Activated T-cell treated with anti-CD3 and anti-CD28 coated beads, Interleukin-2, amount 50 U/mL, for 4 hours (primary cell): ENCODE measurements around the gene PACRG. TPM values are rescaled to one million over a fixed set of nuclear protein-coding genes. Genes with fewer than 3 reads are reported as not detected.

Source experiments
- ATAC-seq, 2 donors: fragments of 200-7000 bp; cut with Tn5 transposase; one replicate each; pipeline ENCODE4 v1.10.0; 2021
- DNase-seq: peaks from one replicate; pipeline ENCODE4 v3.0.0-alpha.2; 2020
- H3K27me3 Mint-ChIP-seq: one replicate; pipeline ENCODE4 v1.8.0; 2021; ENCODE audit warnings: low read depth, mixed read lengths
- H3K36me3 Mint-ChIP-seq: one replicate; pipeline ENCODE4 v1.8.0; 2022; ENCODE audit warnings: mixed read lengths; ENCODE audit not compliant: insufficient read depth
- H3K4me1 Mint-ChIP-seq: one replicate; pipeline ENCODE4 v1.8.0; 2021; ENCODE audit warnings: low read depth, mixed read lengths
- H3K4me3 Mint-ChIP-seq: one replicate; pipeline ENCODE4 v1.8.0; 2021; ENCODE audit warnings: mild to moderate bottlenecking, moderate library complexity, mixed read lengths
- H3K9me3 Mint-ChIP-seq: one replicate; pipeline ENCODE4 v1.8.0; 2021; ENCODE audit warnings: mixed read lengths
- total RNA-seq, 3 donors: library from RNA; stranded (reverse); gene quantifications; one replicate each; pipeline ENCODE4 v1.2.1, GENCODE V29; 2021

The PACRG gene
- total RNA-seq, 3 donors from 2014 or later: not detected

DNA sequence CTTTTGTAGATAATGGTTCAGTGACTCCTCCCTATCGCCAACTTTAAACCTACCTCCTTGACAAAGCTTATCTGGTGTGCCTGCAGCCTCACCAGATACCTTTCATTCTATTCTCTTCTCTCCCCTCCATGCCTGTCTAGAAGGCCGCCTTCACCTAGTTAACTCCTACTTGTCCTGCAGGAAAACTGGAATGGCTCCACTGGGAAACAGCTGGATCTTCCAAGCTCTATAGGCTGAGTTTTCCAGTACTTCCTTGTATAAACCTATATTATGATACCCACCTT is 6.4 kb upstream of the PACRG start:
- H3K36me3 Mint-ChIP-seq: peaks cover 2% of the 10 kb centered on the region
- no peak for DNase-seq
- no peak for ATAC-seq
- H3K4me3 Mint-ChIP-seq: no peak overlapping the region
- no peaks in the 10 kb centered on the region for H3K27me3 Mint-ChIP-seq
- no peaks in the 10 kb centered on the region for H3K4me1 Mint-ChIP-seq
- peaks cover 6% of the 10 kb centered on the region for H3K9me3 Mint-ChIP-seq

DNA sequence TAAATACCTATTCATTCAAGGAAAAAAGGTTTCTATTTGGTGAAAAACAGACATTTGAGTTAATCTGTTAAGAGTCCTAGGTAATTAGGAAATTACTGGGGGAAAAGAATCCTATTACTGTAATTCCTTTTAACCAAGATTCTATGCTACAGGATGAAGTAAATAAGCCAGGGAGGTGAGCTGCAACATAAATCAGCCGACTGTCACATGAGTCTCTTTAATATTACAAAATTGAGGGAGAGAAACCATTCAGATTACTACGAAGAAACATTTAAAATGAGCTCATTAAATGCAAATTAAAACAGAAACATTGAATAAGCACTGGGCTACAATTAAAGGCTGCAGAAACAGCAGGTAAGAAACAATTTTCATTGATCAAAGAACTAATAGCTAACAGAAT is 5.5 kb upstream of the PACRG start:
- H3K4me1 Mint-ChIP-seq: peaks cover 6% of the 10 kb centered on the region
- H3K9me3 Mint-ChIP-seq: no peaks in the 10 kb centered on the region
- H3K36me3 Mint-ChIP-seq: no peaks in the 10 kb centered on the region
- ATAC-seq: no peak
- no peak for DNase-seq
- no peak overlapping the region for H3K4me3 Mint-ChIP-seq
- no peaks in the 10 kb centered on the region for H3K27me3 Mint-ChIP-seq

DNA sequence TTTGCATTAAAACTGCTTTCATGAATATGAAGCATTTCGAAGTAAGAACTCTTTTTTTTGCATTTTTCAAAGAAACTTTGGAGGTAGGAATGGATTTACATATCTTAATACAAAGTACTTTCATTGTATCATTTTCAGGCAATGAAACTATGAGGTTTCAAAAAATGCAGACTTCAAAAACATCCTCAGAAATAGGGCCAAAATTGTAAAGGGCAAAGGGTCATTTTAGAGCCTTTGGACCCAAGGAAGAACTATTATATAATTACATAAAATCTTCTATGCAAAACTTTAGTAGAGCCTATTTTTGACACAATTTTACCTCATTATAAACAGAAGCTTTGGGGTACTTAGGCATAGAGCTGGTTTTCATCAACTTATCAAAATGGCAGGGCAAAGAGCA is 5.1 kb upstream of the PACRG start:
- peaks cover 6% of the 10 kb centered on the region for H3K4me1 Mint-ChIP-seq
- no peak for DNase-seq
- no peaks in the 10 kb centered on the region for H3K36me3 Mint-ChIP-seq
- H3K27me3 Mint-ChIP-seq: no peaks in the 10 kb centered on the region
- H3K4me3 Mint-ChIP-seq: no peak overlapping the region
- no peak for ATAC-seq
- no peaks in the 10 kb centered on the region for H3K9me3 Mint-ChIP-seq

DNA sequence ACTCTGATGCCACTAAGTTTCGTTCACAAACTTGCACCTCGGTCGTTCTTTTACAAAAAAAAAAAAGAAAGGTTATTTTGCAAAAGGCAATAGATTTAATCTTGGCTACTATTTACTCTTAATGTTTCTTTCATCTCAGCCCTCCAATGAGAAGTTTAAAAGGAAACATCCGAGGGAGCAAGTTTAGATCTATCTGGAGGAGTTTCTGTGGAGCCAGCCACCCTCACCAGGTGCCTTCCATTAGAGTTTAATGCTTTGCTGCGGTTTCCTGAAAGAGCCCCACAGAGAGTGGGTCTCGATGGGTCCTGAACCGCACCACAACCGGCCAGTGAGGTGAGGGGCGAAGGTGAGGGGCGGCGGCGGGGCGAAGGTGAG is 840 bp upstream of the PACRG start:
- Mint-ChIP-seq H3K27me3 (no peaks in the 10 kb centered on the region), H3K4me3 (peak overlapping the region; percentile 91), H3K4me1 (peaks cover 14% of the 10 kb centered on the region), H3K36me3 (no peaks in the 10 kb centered on the region), H3K9me3 (no peaks in the 10 kb centered on the region)
- DNase-seq (no peak), ATAC-seq (peak; percentile 8 to 19)

DNA sequence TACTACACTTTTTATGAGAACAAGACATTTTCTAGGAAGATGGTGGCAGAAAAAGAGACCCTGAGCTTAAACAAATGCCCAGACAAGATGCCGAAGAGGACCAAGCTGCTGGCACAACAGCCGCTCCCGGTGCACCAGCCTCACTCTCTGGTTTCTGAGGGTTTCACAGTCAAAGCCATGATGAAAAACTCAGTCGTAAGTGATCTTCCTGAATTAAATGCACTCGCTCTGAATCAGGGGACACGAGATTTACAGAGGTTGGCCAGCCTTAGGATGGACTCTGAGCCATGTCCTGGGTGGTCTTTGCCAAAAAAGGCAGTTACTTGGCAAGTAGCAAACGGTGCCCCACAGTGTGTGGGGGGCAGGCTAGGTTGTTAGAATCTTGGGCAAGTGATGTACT is 423 bp downstream of the PACRG start:
- no peak for DNase-seq
- Mint-ChIP-seq H3K4me1 (peaks cover 14% of the 10 kb centered on the region), H3K9me3 (no peaks in the 10 kb centered on the region), H3K36me3 (no peaks in the 10 kb centered on the region), H3K4me3 (peak overlapping the region; percentile 91), H3K27me3 (no peaks in the 10 kb centered on the region)
- ATAC-seq: no peak

DNA sequence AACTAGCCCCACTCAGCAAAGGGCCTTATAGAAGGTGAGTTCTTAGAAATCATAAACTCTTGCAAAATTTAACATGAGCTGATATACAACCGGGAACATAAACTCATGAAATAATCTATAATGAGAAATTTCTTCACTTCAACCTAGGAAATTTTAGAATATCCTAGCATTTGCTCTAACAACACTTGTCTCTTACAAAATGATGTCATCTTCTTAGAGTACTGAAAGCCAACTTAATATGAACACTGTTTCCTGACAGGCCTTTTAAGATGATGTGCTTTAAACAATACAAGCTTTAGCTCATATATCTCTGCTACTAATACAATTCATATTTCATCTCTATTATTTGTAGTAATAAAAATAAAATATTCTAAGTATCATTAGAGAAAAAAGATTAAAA is 932 bp downstream of the PACRG start:
- ATAC-seq (no peak), DNase-seq (no peak)
- peak overlapping the region; percentile 91 for H3K4me3 Mint-ChIP-seq
- H3K36me3 Mint-ChIP-seq: no peaks in the 10 kb centered on the region
- peaks cover 18% of the 10 kb centered on the region for H3K4me1 Mint-ChIP-seq
- no peaks in the 10 kb centered on the region for H3K27me3 Mint-ChIP-seq
- no peaks in the 10 kb centered on the region for H3K9me3 Mint-ChIP-seq

DNA sequence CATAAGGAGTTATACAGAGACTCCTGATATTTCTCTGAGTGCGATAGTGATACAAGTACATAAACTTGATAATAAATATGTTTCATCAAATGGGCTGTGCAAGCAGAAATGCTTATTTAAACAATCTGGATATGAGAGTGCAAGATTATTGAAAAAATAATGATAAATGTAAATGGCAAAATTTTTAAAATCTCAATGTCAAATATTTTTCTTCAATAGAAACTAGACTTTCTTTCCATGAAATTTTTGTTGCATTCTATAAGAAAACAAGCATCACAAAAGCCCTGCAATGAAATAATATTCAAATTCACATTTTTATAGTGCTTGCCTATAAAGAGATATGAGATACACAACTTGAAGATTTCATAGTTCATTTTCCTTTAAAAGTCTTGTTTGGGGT is 2.7 kb downstream of the PACRG start:
- no peaks in the 10 kb centered on the region for H3K9me3 Mint-ChIP-seq
- H3K4me1 Mint-ChIP-seq: peaks cover 20% of the 10 kb centered on the region
- no peak for ATAC-seq
- H3K36me3 Mint-ChIP-seq: no peaks in the 10 kb centered on the region
- H3K27me3 Mint-ChIP-seq: no peaks in the 10 kb centered on the region
- DNase-seq: no peak
- H3K4me3 Mint-ChIP-seq: no peak overlapping the region

DNA sequence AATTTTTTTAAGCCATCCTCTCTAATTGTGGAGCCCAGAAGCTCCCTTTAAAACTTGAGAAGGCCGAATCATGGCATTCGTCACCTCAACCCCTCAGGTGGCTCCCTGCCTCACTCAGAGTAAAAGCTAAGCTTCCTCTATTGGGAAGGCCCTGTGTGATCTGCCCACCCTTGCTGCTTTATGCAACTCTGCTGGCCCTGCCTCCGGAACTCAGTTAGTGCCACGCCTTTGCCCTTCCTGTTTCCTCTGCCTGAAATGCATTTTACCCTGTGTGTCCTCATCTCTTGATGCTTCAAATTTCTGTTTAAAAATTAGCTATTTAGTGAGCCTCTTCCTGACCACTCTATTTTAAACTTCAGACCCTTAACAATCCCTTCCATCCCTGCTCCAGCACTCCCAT is 5.7 kb downstream of the PACRG start:
- peak; percentile 46 to 48 for ATAC-seq
- no peaks in the 10 kb centered on the region for H3K9me3 Mint-ChIP-seq
- H3K4me3 Mint-ChIP-seq: no peak overlapping the region
- H3K27me3 Mint-ChIP-seq: no peaks in the 10 kb centered on the region
- H3K4me1 Mint-ChIP-seq: peaks cover 7% of the 10 kb centered on the region
- no peak for DNase-seq
- H3K36me3 Mint-ChIP-seq: no peaks in the 10 kb centered on the region

DNA sequence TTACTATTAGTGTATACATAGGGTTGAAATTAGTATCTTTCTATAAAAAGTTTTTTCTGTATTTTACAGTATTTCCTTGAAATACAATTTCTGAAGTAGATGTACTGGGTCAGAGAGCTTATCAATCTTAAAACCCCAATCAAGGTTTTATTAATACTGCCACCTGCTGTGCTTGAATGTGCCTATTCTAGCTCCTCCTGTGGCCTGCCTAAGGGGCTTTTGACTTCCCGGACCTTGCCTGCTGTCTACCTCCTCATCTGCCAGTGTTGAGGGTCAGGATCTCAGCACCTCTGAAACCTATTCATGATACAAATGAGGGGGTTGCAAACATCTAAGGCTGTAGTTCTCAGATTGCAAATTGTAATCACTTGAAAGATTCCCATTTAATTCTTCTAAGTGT is 9.2 kb downstream of the PACRG start:
- Mint-ChIP-seq H3K9me3 (no peaks in the 10 kb centered on the region), H3K4me3 (no peak overlapping the region), H3K27me3 (peaks cover 4% of the 10 kb centered on the region), H3K4me1 (peaks cover 6% of the 10 kb centered on the region), H3K36me3 (no peaks in the 10 kb centered on the region)
- DNase-seq: no peak
- ATAC-seq: no peak

DNA sequence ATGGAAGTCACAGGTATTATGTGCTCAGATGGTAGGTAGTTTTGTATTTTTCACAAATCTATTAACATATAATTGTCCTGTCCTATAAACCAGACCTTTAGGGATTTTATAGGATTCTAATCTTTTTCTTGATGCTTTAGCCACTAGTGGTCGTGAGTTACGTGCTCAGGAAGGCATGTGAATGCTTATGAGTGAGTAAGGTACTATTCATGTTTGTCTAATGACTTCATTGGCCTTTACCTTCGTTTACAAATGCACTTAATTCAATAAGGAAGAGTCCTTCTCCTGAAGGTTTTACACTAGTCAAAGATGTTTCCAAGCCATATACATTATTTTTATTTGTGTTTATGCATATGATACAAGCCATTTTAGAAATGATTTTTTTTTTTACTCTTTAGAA is 23.0 kb downstream of the PACRG start:
- Mint-ChIP-seq H3K27me3 (no peaks in the 10 kb centered on the region), H3K4me1 (no peaks in the 10 kb centered on the region), H3K4me3 (no peak overlapping the region), H3K9me3 (no peaks in the 10 kb centered on the region), H3K36me3 (no peaks in the 10 kb centered on the region)
- no peak for DNase-seq
- no peak for ATAC-seq

DNA sequence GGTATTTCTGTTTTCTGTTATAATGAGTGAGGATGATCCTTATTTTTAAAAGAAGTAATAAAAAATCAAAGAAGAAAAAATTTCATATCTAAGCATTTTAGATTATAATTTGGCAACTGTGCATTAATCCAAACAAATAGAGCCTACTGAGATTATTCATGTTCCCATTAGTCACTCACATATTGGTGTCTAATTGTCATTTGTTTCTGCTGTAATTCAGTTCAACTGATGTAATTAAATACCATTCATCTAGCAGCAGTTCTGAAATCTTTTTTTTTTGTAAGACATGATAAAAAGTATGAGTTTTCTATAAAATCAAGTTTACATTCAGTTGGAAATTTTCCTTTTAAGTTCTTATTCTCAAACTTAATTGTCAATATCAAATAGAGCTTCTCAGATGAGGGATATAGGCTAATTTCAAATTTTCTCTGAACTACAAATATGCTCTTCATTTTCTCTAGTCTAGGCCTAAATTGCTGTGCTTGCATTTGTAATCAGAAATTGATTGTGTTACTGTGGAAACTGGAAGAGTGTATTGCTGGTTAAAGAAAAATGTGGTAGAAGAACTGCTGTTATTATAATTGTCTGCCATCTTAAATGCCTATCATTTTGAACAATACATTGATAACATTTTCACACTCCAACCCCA is 23.6 kb downstream of the PACRG start:
- Mint-ChIP-seq H3K27me3 (no peaks in the 10 kb centered on the region), H3K9me3 (no peaks in the 10 kb centered on the region), H3K36me3 (no peaks in the 10 kb centered on the region), H3K4me3 (no peak overlapping the region), H3K4me1 (no peaks in the 10 kb centered on the region)
- ATAC-seq: no peak
- no peak for DNase-seq

DNA sequence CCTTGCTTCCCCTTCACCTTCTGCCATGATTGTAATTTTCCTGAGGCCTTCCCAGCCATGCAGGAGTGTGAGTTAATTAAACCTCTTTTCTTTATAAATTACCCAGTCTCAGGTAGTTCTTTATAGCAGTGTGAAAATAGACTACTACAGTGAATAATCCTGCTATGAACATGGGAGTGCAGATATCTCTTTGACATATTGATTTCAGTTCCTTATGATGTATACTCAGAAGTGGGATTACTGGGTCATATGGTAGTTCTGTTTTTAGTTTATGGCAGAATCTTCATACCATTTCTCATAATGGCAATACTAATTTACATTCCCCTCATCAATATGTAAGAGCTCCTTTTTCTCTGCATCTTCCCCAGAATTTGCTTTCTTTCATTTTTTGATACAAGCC is 26.0 kb downstream of the PACRG start:
- DNase-seq (no peak), ATAC-seq (no peak)
- no peaks in the 10 kb centered on the region for H3K9me3 Mint-ChIP-seq
- no peaks in the 10 kb centered on the region for H3K36me3 Mint-ChIP-seq
- no peaks in the 10 kb centered on the region for H3K27me3 Mint-ChIP-seq
- no peaks in the 10 kb centered on the region for H3K4me1 Mint-ChIP-seq
- no peak overlapping the region for H3K4me3 Mint-ChIP-seq

DNA sequence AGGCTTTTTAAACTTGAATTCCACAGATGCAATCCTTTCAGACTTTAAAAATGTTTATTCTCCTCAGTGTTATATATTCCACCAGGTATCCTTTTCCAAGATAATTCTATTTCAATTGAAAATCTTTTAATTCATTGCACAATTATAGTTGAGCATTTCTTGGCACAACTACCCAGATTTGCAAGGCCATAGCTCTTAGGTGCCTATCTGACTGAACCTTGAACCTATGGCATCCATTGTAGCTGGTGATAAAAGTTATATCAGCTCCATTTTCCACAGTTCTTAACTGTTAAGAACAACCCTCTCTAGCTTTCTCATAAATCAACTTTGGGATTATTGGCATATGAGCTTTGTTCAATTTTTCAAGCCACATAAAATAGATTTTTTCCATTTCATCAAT is 42.4 kb downstream of the PACRG start:
- Mint-ChIP-seq H3K9me3 (no peaks in the 10 kb centered on the region), H3K36me3 (no peaks in the 10 kb centered on the region), H3K4me1 (no peaks in the 10 kb centered on the region), H3K4me3 (no peak overlapping the region), H3K27me3 (no peaks in the 10 kb centered on the region)
- no peak for ATAC-seq
- no peak for DNase-seq

DNA sequence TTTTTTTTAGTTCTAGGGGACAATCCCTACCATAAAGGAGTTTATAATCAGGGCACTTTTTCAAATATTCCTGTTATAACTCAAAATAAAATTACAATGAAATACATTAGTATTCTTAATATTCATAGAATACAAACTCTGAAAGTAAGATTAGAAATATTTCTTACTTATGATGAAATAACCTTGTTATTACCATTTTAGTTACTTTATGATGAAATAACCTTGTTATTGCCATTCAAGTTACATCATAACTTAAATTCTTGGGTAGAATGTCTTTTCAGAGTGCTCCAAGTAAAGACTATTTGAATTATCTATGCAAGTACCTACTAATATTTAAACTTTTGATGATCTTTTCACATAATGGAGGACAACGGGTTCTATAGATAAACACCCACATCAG is 43.2 kb downstream of the PACRG start:
- H3K4me1 Mint-ChIP-seq: no peaks in the 10 kb centered on the region
- no peak for DNase-seq
- ATAC-seq: no peak
- H3K9me3 Mint-ChIP-seq: no peaks in the 10 kb centered on the region
- H3K27me3 Mint-ChIP-seq: no peaks in the 10 kb centered on the region
- H3K36me3 Mint-ChIP-seq: no peaks in the 10 kb centered on the region
- H3K4me3 Mint-ChIP-seq: no peak overlapping the region

DNA sequence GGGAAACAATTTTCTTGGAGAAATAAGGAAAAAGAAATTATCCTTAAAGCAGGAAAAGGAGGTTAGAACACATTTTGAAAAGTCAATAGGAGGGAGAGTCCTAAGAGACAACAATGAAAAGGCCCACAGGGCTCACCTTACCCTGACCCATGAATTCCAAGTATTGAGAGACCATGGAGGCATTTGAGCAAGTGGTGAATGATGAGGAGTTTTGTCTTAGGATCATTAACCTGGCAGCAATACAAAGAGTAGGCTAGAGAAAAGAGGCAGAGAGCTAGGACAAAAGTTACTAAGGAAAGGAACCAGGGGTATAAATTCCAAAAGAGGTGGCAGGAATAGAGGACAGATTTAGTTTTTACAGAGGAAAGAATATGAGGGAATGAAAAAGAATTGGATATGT is 44.7 kb downstream of the PACRG start:
- DNase-seq: no peak
- Mint-ChIP-seq H3K27me3 (no peaks in the 10 kb centered on the region), H3K9me3 (no peaks in the 10 kb centered on the region), H3K4me3 (no peak overlapping the region), H3K4me1 (no peaks in the 10 kb centered on the region), H3K36me3 (no peaks in the 10 kb centered on the region)
- ATAC-seq: no peak

DNA sequence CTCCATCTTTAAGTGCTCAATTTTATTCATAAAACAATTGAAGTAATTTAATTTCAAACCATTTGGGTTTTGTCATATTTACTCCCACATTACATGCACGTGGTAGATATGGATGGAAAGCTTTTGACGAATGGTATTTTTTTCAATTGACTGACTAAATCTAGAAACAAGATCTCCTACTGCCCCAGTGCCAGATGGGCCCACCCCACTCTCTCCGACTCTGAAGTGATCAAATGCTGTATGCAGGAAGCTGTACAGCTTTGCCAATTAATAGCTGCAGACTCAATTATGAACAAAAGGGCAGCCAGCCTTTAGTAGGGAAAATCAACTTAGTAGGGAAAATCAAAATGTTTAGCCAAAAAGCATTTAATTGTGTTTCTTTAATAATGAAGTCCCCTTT is 46.2 kb downstream of the PACRG start:
- H3K4me1 Mint-ChIP-seq: no peaks in the 10 kb centered on the region
- H3K27me3 Mint-ChIP-seq: no peaks in the 10 kb centered on the region
- H3K9me3 Mint-ChIP-seq: peaks cover 1% of the 10 kb centered on the region
- no peak overlapping the region for H3K4me3 Mint-ChIP-seq
- DNase-seq (no peak), ATAC-seq (no peak)
- no peaks in the 10 kb centered on the region for H3K36me3 Mint-ChIP-seq
